NK-92 treated with Interleukin-12 subunit alpha and Interleukin-12 subunit beta, amount 100 ng/mL, for 24 hours (cell line): ENCODE measurements around the gene CLCF1.
A peak's percentile ranks its signal among the peaks of the same experiment; 100 is the strongest.

ENCODE experiments used
- DNase-seq: peaks from one replicate; lab custom pipeline; 2025; lab: John Stamatoyannopoulos, UW

Gene CLCF1

GRCh38 chr11:67372993-67373647, at the start of gene CLCF1:
CLCF1 (minus strand) TSS chr11:67373598; CDS start chr11:67373539, 59 bp downstream.
- DNase-seq = no peak

- no peak for DNase-seq
Observed at GRCh38 chr11:67422891-67423290, 49.5 kb upstream of the CLCF1 start.

- DNase-seq = no peak
Observed at GRCh38 chr11:67421430-67422031, 48.1 kb upstream of the CLCF1 start.

GRCh38 chr11:67420646-67421429, 47.4 kb upstream of the CLCF1 start:
- DNase-seq = peak; percentile 97

GRCh38 chr11:67420147-67420645, 46.8 kb upstream of the CLCF1 start:
- DNase-seq = no peak

- no peak for DNase-seq
Observed at GRCh38 chr11:67419325-67420049, 46.1 kb upstream of the CLCF1 start.

GRCh38 chr11:67418476-67419281, 45.3 kb upstream of the CLCF1 start:
- no peak for DNase-seq

GRCh38 chr11:67417425-67417824, 44.0 kb upstream of the CLCF1 start:
- no peak for DNase-seq

GRCh38 chr11:67416416-67417335, 43.3 kb upstream of the CLCF1 start:
- no peak for DNase-seq

GRCh38 chr11:67415501-67416304, 42.3 kb upstream of the CLCF1 start, which contains the start of gene CARNS1:
CARNS1 (plus strand) TSS chr11:67415678; CDS start chr11:67416200, 522 bp downstream.
- no peak for DNase-seq

- DNase-seq = no peak
Observed at GRCh38 chr11:67413266-67413849, 40.0 kb upstream of the CLCF1 start.

GRCh38 chr11:67412495-67413179, 39.2 kb upstream of the CLCF1 start:
- no peak for DNase-seq

GRCh38 chr11:67411785-67412152, 38.4 kb upstream of the CLCF1 start:
- no peak for DNase-seq

GRCh38 chr11:67410984-67411784, 37.8 kb upstream of the CLCF1 start:
- no peak for DNase-seq

- no peak for DNase-seq
Observed at GRCh38 chr11:67410369-67410831, 37.0 kb upstream of the CLCF1 start.

- peak; percentile 38 for DNase-seq
Observed at GRCh38 chr11:67409781-67410368, 36.5 kb upstream of the CLCF1 start.

- DNase-seq = peak; percentile 76
Observed at GRCh38 chr11:67409261-67409666, 35.9 kb upstream of the CLCF1 start.
